HEK293T (cell line): Measurements from ENCODE around the gene GRIN2A.

ENCODE experiments used
- CTCF ChIA-PET: fragments of 350-600 bp; formaldehyde crosslinking; extraction: SDS; loops from one replicate; lab custom pipeline; 2021; ENCODE audit warnings: antibody characterized with exemption, inconsistent platforms; lab: Yijun Ruan, JAX
- POLR2A ChIA-PET: fragments of 350-600 bp; formaldehyde crosslinking; extraction: SDS; loops from one replicate; lab custom pipeline; 2020; ENCODE audit warnings: antibody characterized with exemption, inconsistent platforms; lab: Yijun Ruan, JAX
- DNase-seq: peaks from one replicate; pipeline ENCODE4 v3.0.0; 2012; ENCODE audit warnings: mixed read lengths; ENCODE audit errors: extremely low spot score
- ARNT ChIP-seq: fragments of 450-650 bp; IDR thresholded peaks from 2 replicates; pipeline ENCODE4 v1.6.1; 2017; ENCODE audit warnings: mild to moderate bottlenecking
- BHLHE40 ChIP-seq: fragments of 450-650 bp; IDR thresholded peaks from 2 replicates; pipeline ENCODE4 v1.6.1; 2016; ENCODE audit warnings: mild to moderate bottlenecking, moderate library complexity, borderline replicate concordance
- CTBP1 ChIP-seq: fragments of 450-650 bp; IDR thresholded peaks from 2 replicates; pipeline ENCODE4 v1.6.1; 2016; ENCODE audit warnings: borderline replicate concordance
- ELF4 ChIP-seq: fragments of 450-650 bp; IDR thresholded peaks from 2 replicates; pipeline ENCODE4 v1.6.1; 2017; ENCODE audit warnings: antibody characterized with exemption
- FOXA1 ChIP-seq: fragments of 450-650 bp; IDR thresholded peaks from 2 replicates; pipeline ENCODE4 v1.6.1; 2016; ENCODE audit warnings: mild to moderate bottlenecking
- FOXK2 ChIP-seq: fragments of 450-650 bp; IDR thresholded peaks from 2 replicates; pipeline ENCODE4 v1.6.1; 2016; ENCODE audit warnings: mild to moderate bottlenecking
- FOXM1 ChIP-seq: fragments of 450-650 bp; IDR thresholded peaks from 2 replicates; pipeline ENCODE4 v1.6.1; 2017; ENCODE audit warnings: mild to moderate bottlenecking, borderline replicate concordance
- HDGF ChIP-seq: fragments of 450-650 bp; IDR thresholded peaks from 2 replicates; pipeline ENCODE4 v1.6.1; 2017; ENCODE audit warnings: antibody characterized with exemption, borderline replicate concordance
- L3MBTL2 ChIP-seq: fragments of 450-650 bp; conservative IDR thresholded peaks from 2 replicates; pipeline ENCODE4 v1.6.1; 2016; ENCODE audit warnings: mild to moderate bottlenecking
- LEF1 ChIP-seq: fragments of 450-650 bp; IDR thresholded peaks from 2 replicates; pipeline ENCODE4 v1.6.1; 2017; ENCODE audit warnings: mild to moderate bottlenecking, borderline replicate concordance
- NFRKB ChIP-seq: fragments of 450-650 bp; IDR thresholded peaks from 2 replicates; pipeline ENCODE4 v1.6.1; 2016; ENCODE audit warnings: mild to moderate bottlenecking, moderate library complexity
- PKNOX1 ChIP-seq: fragments of 450-650 bp; IDR thresholded peaks from 2 replicates; pipeline ENCODE4 v1.6.1; 2016
- SP1 ChIP-seq: fragments of 450-650 bp; IDR thresholded peaks from 2 replicates; pipeline ENCODE4 v1.6.1; 2017
- SUZ12 ChIP-seq: fragments of 450-650 bp; IDR thresholded peaks from 2 replicates; pipeline ENCODE4 v1.6.1; 2016; ENCODE audit warnings: mild to moderate bottlenecking
- TARDBP ChIP-seq: fragments of 450-650 bp; IDR thresholded peaks from 2 replicates; pipeline ENCODE4 v1.6.1; 2016
- ZNF384 ChIP-seq: fragments of 450-650 bp; IDR thresholded peaks from 2 replicates; pipeline ENCODE4 v1.6.1; 2016

The GRIN2A gene

GRCh38 chr16:9787717-9788116 is 394.5 kb downstream of the GRIN2A start:
- ChIA-PET POLR2A (no interaction called here), CTCF (no interaction called here)
- no peak for TF ChIP-seq L3MBTL2
- no peak for TF ChIP-seq FOXM1
- TF ChIP-seq ELF4, result no peak
- no peak for DNase-seq

- ChIA-PET CTCF (no interaction called here), POLR2A (no interaction called here)
- TF ChIP-seq SUZ12 (no peak), ELF4 (no peak), TARDBP (no peak), HDGF (no peak), FOXM1 (no peak), LEF1 (no peak), FOXK2 (no peak), PKNOX1 (no peak), ZNF384 (no peak), ARNT (no peak), CTBP1 (no peak), L3MBTL2 (no peak), SP1 (no peak), FOXA1 (no peak), BHLHE40 (no peak), NFRKB (no peak)
- no peak for DNase-seq
Observed at GRCh38 chr16:9780831-9781230, 401.4 kb downstream of the GRIN2A start.

GRCh38 chr16:9778849-9779248 is 403.4 kb downstream of the GRIN2A start:
- CTCF ChIA-PET, result no interaction called here
- DNase-seq, result no peak
- TF ChIP-seq CTBP1 (no peak), L3MBTL2 (no peak), FOXK2 (no peak), FOXM1 (no peak), PKNOX1 (no peak), SUZ12 (no peak), TARDBP (no peak), HDGF (no peak), FOXA1 (no peak), NFRKB (no peak), LEF1 (no peak)
- POLR2A ChIA-PET, result no interaction called here

- no peak for TF ChIP-seq L3MBTL2
- TF ChIP-seq SUZ12, result no peak
- no peak for TF ChIP-seq FOXA1
- TF ChIP-seq BHLHE40, result no peak
- TF ChIP-seq SP1, result no peak
- no peak for TF ChIP-seq FOXM1
- no peak for TF ChIP-seq ELF4
- no peak for TF ChIP-seq FOXK2
- no peak for TF ChIP-seq ZNF384
- TF ChIP-seq PKNOX1, result no peak
- no peak for TF ChIP-seq TARDBP
- TF ChIP-seq CTBP1, result no peak
- no peak for TF ChIP-seq LEF1
- TF ChIP-seq NFRKB, result no peak
- no peak for TF ChIP-seq HDGF
- no peak for TF ChIP-seq ARNT
- CTCF ChIA-PET, result no interaction called here
- no peak for DNase-seq
- POLR2A ChIA-PET, result no interaction called here
Observed at GRCh38 chr16:9775998-9776397, 406.2 kb downstream of the GRIN2A start.

GRCh38 chr16:9773289-9773688 is 408.9 kb downstream of the GRIN2A start:
- POLR2A ChIA-PET, result no interaction called here
- CTCF ChIA-PET, result no interaction called here
- TF ChIP-seq LEF1 (no peak), ELF4 (no peak), TARDBP (no peak), SP1 (no peak), FOXM1 (no peak), FOXK2 (no peak), ZNF384 (no peak), FOXA1 (no peak), HDGF (no peak), L3MBTL2 (no peak), NFRKB (no peak), CTBP1 (no peak), ARNT (no peak), BHLHE40 (no peak), SUZ12 (no peak)
- DNase-seq, result no peak

GRCh38 chr16:9772526-9773225 is 409.6 kb downstream of the GRIN2A start:
- no peak for DNase-seq
- POLR2A ChIA-PET, result no interaction called here
- CTCF ChIA-PET, result no interaction called here
- TF ChIP-seq HDGF, result no peak
- no peak for TF ChIP-seq SP1
- TF ChIP-seq FOXM1, result no peak
- TF ChIP-seq LEF1, result no peak
- TF ChIP-seq FOXA1, result no peak
- TF ChIP-seq BHLHE40, result no peak
- no peak for TF ChIP-seq L3MBTL2
- no peak for TF ChIP-seq ZNF384
- no peak for TF ChIP-seq TARDBP
- TF ChIP-seq FOXK2, result no peak
- TF ChIP-seq NFRKB, result no peak
- no peak for TF ChIP-seq ELF4
- TF ChIP-seq PKNOX1, result no peak
- no peak for TF ChIP-seq CTBP1
- no peak for TF ChIP-seq SUZ12
- no peak for TF ChIP-seq ARNT
